Breast epithelium (tissue), 4 donors: ENCODE data around the gene AP3S2. TPM values are rescaled to one million over a fixed set of nuclear protein-coding genes. Genes with fewer than 3 reads are reported as not detected.
A peak's percentile ranks its signal among the peaks of the same experiment; 100 is the strongest.

Source experiments
- DNase-seq, 2 donors: peaks; one replicate each; pipeline ENCODE4 v3.0.0-alpha.2; 2019; ENCODE audit warnings: low spot score in 2 of 2
- H3K27ac ChIP-seq, 2 donors: fragments of 200-600 bp; sonication (generic) in 1 of 2; one replicate each; pipeline ENCODE4 v1.5.1; 2016 to 2019; ENCODE audit warnings: mild to moderate bottlenecking in 1 of 2
- H3K27me3 ChIP-seq, 2 donors: fragments of 200-600 bp; sonication (generic) in 1 of 2; one replicate each; pipeline versions ENCODE4 v1.5.1 to v1.6.0; 2017 to 2019; ENCODE audit warnings: control low read depth in 1 of 2, mild to moderate bottlenecking in 1 of 2
- H3K36me3 ChIP-seq: fragments of 200-600 bp; one replicate; pipeline ENCODE4 v1.5.1; 2019
- H3K4me1 ChIP-seq, 2 donors: fragments of 200-600 bp; sonication (generic); one replicate each; pipeline ENCODE4 v1.5.1; 2016 to 2019; ENCODE audit warnings: control low read depth in 1 of 2
- H3K4me3 ChIP-seq, 3 donors: fragments of 200-600 bp; sonication (generic); 1 replicate in 2 of 3; 2 replicates in 1 of 3; pipeline ENCODE4 v1.5.1; 2016 to 2019; ENCODE audit warnings: mild to moderate bottlenecking in 3 of 3, moderate library complexity in 2 of 3
- H3K9me3 ChIP-seq, 2 donors: fragments of 200-600 bp; sonication (generic) in 1 of 2; one replicate each; pipeline ENCODE4 v1.5.1; 2016 to 2019; ENCODE audit warnings: control low read depth in 1 of 2
- POLR2A ChIP-seq: fragments of 450-650 bp; IDR thresholded peaks from one replicate; pipeline ENCODE4 v1.6.1; 2016; ENCODE audit warnings: antibody characterized with exemption, mild to moderate bottlenecking, moderate library complexity
- POLR2AphosphoS5 ChIP-seq, 3 donors: sonication (generic); formaldehyde crosslinking; IDR thresholded peaks; one replicate each; pipeline ENCODE4 v1.6.1; 2017; ENCODE audit warnings: antibody characterized with exemption in 3 of 3
- intact Hi-C: fragments of 100-400 bp; cut with DNase I; formaldehyde crosslinking; loops from one replicate; pipeline ENCODE4 v1.15.1; 2023; ENCODE audit warnings: low total_unique reads
- total RNA-seq, 3 donors: library from RNA; depleted of rRNA; stranded (reverse); fragments of >200 nt; gene quantifications; one replicate each; pipeline ENCODE4 v1.1.0, GENCODE V29; 2016
- TF ChIP-seq, protein P1 (sequence below), 3 donors: fragments of 450-650 bp; IDR thresholded peaks; one replicate each; pipeline ENCODE4 v1.5.1; 2016 to 2017; ENCODE audit warnings: antibody characterized with exemption in 3 of 3, mild to moderate bottlenecking in 3 of 3, moderate library complexity in 3 of 3

AP3S2 gene
- total RNA-seq, 3 donors from 2014 or later = 37.4 to 57.4 (median 52.8) TPM

DNA sequence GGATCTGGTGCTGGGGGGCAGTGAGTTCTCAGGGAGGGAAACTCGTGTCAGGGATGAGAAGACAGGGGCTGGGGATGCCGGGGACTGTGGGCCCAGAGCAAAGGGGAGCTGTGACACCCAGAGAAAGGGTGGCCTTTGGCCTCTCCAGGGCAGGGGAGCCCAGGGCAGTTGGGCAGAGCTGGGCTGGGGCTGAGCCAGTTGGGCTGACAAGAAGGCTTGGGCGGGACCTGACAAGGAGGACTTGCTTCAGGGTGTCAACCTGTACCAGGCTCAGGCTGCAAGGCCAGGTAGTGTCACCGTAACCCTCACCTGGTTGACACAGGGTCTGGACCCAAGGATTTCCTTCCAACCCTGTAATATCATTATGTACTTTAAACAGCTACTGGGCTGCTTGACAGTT, 66.0 kb downstream of the AP3S2 start:
- no peak for TF ChIP-seq POLR2A
- TF ChIP-seq POLR2AphosphoS5 (IDR thresholded peaks at IDR 0.05) = no peak

DNA sequence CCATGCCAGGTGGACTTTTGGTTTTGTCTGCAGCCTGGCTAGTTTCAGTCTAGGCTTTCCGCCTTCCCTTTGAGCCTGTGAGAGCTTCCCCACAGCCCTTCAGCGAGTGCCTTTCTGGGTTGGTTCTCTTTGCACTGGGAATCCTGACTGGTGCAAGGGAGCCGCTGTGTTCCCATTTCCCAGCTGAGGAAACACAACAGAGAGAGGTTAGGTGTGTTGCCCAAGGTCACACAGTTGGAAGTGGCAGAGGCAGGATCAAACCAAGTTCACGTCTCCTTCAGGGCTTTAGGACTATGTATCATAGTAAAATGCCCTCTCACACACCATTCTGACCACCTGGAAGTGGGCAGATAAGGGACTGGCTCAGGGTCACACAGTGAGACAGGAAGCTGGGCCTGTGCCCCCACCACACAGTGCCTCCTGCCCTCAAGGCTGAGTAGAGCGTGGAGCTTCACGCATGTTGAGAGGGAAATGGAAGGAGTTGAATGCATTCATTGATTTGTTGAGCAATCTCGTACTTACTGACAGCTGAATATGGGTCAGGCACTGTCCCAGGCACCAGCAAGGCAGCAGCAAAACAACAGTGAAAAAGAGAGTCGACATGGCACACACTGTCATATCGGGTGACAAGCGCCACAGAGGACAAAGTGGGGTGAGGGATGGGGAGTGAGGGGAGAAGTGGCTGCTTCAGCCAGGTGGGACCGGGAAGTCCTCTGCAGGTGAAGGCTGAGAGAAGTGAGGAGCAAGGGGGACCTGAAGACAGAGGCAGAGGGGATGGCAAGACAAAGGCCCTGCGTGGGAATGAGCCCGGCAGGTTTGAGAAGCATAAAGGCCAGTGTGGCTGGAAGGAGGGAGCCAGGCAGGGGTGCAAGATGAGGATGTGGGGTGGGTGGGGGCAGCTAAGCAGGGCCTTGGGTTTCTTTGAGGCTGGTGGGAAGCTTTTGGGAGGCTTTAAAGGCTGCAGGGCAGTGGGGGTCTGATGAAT, 66.8 kb downstream of the AP3S2 start:
- Histone ChIP-seq H3K27ac (peak overlapping the region; percentile 79 to 90), H3K9me3 (no peaks in the 10 kb centered on the region), H3K4me1 (peaks cover 5 to 20% of the 10 kb centered on the region in 2 donors), H3K27me3 (no peaks in the 10 kb centered on the region), H3K36me3 (no peaks in the 10 kb centered on the region), H3K4me3 (no peak overlapping the region)
- DNase-seq = no peak
- TF ChIP-seq POLR2AphosphoS5 (IDR thresholded peaks at IDR 0.05) (no peak), POLR2A (no peak)
- TF ChIP-seq, protein P1, sequence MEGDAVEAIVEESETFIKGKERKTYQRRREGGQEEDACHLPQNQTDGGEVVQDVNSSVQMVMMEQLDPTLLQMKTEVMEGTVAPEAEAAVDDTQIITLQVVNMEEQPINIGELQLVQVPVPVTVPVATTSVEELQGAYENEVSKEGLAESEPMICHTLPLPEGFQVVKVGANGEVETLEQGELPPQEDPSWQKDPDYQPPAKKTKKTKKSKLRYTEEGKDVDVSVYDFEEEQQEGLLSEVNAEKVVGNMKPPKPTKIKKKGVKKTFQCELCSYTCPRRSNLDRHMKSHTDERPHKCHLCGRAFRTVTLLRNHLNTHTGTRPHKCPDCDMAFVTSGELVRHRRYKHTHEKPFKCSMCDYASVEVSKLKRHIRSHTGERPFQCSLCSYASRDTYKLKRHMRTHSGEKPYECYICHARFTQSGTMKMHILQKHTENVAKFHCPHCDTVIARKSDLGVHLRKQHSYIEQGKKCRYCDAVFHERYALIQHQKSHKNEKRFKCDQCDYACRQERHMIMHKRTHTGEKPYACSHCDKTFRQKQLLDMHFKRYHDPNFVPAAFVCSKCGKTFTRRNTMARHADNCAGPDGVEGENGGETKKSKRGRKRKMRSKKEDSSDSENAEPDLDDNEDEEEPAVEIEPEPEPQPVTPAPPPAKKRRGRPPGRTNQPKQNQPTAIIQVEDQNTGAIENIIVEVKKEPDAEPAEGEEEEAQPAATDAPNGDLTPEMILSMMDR (IDR thresholded peaks at IDR 0.05) = no peak
- intact Hi-C loops = no loop called here

More for the DNA sequence above, 66.0 kb downstream of the AP3S2 start:
- DNase-seq = no peak
- Histone ChIP-seq H3K36me3 (no peaks in the 10 kb centered on the region), H3K9me3 (no peaks in the 10 kb centered on the region), H3K4me3 (no peak overlapping the region), H3K27ac (peak overlapping the region; percentile 79 to 90), H3K4me1 (peaks cover 5 to 20% of the 10 kb centered on the region in 2 donors), H3K27me3 (no peaks in the 10 kb centered on the region)
- intact Hi-C loops = no loop called here

DNA sequence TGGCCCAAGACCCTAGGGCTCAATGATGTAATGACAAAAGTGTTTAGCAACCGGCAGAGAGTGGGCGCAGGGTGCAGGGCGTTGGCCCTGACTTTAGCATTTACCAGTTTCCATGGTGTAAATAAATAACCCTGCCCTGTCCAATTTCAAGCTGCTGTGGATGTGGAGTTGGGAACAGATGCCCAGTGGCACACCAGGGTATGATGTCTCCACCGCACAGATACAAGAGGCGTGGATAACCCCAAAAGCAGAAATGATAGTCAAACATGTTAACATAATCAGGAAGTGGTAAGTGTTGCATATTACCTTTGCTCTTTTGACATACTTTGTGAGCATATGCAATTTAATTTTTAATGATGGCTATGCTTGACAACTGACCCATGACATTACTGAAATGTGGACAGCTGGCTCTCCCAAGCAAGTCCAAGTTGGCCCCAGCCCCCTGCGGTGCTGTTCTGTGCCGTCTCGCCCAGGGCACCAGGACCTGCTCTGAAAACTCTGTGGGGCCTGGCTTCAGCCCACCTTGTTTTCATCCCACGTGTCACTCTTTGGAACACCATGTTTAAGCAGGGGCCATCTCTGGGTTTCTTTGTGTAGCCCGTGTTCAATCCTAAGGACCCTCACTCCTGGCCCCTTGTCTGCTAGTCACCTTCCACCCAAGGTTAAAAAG, 68.4 kb downstream of the AP3S2 start:
- no peak overlapping the region for H3K27ac ChIP-seq
- H3K4me3 ChIP-seq = no peak overlapping the region
- H3K4me1 ChIP-seq = peaks cover 5 to 20% of the 10 kb centered on the region in 2 donors
- no peak for TF ChIP-seq POLR2AphosphoS5 (IDR thresholded peaks at IDR 0.05)
- TF ChIP-seq, protein P1 (IDR thresholded peaks at IDR 0.05) = no peak
- TF ChIP-seq POLR2A = no peak
- no peaks in the 10 kb centered on the region for H3K9me3 ChIP-seq
- no peak for DNase-seq
- no peaks in the 10 kb centered on the region for H3K27me3 ChIP-seq
- intact Hi-C loops = no loop called here
- H3K36me3 ChIP-seq = no peaks in the 10 kb centered on the region

DNA sequence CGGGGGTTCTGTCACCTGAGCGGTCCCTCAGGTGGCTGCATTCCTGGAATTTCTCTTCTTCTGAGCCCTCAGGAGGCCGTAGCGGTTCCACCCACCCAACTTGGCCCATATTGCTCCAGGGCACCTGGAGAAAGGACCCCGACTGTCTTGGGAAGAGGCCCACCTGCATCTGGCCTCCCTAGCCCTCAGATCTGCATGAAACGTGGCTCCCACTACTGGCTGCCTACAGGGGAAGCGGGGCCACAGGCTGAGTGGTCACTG, 69.3 kb downstream of the AP3S2 start:
- Histone ChIP-seq H3K4me3 (no peak overlapping the region), H3K4me1 (peaks cover 5 to 20% of the 10 kb centered on the region in 2 donors), H3K9me3 (no peaks in the 10 kb centered on the region), H3K36me3 (no peaks in the 10 kb centered on the region), H3K27me3 (no peaks in the 10 kb centered on the region), H3K27ac (no peak overlapping the region)
- no peak for DNase-seq
- intact Hi-C loops = no loop called here
- TF ChIP-seq POLR2AphosphoS5 (IDR thresholded peaks at IDR 0.05) (no peak), POLR2A (no peak)
- TF ChIP-seq, protein P1 (IDR thresholded peaks at IDR 0.05) = no peak

DNA sequence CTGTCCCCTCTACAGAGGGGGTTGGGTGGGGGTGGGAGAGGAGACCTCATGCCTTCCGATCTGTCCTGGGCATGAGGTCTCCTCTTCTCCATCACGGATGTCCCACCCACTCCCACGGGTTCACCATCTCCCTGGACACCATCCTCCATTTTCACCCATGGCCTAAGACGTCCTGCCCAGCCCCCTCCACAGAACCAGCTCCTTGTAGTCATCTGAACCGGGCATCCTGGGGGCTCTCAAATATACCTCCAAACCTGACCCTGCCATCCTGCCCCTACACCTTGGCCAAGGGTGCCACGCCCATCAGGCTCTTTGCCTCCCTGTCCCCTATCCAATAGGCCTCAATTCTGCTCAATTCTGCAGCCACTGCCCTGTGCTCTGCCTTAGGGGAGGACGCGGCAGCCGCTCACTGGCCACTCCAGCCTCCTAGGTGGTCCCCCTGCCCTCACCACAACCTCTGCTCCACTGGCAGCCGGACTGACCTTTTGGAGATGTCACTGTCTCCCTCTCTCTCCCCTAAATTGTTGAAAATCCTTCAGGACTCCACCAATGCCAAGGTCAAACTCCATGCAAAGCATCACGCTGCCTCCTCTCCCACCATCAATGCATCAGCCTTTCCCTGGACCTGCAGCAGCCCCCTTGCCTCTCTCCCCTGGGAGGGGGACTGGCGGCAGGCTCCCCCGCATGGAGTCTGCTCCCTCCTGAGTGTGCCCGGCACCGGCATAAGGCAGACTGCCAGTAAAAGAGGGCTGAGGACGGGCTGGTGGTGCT, 69.8 kb downstream of the AP3S2 start:
- no peaks in the 10 kb centered on the region for H3K9me3 ChIP-seq
- DNase-seq = no peak
- no peaks in the 10 kb centered on the region for H3K36me3 ChIP-seq
- TF ChIP-seq, protein P1 (IDR thresholded peaks at IDR 0.05) = no peak
- TF ChIP-seq POLR2A (no peak), POLR2AphosphoS5 (IDR thresholded peaks at IDR 0.05) (no peak)
- H3K27me3 ChIP-seq = no peaks in the 10 kb centered on the region
- peaks cover 5 to 20% of the 10 kb centered on the region in 2 donors for H3K4me1 ChIP-seq
- H3K27ac ChIP-seq = peak overlapping the region; percentile 60 to 88
- no peak overlapping the region for H3K4me3 ChIP-seq
- intact Hi-C loops = no loop called here
